CD4-positive, alpha-beta T cell (primary cell): ENCODE data around the gene RNASE13. TPM values are rescaled to one million over a fixed set of nuclear protein-coding genes. Genes with fewer than 3 reads are reported as not detected.

Experiments used
- ATAC-seq: fragments of 200-7000 bp; cut with Tn5 transposase; one replicate; pipeline ENCODE4 v1.10.0; 2022; ENCODE audit warnings: mild to moderate bottlenecking; ENCODE audit not compliant: poor library complexity
- CTCF ChIA-PET: fragments of 350-600 bp; sonication (Branson Sonifier 250); formaldehyde crosslinking; loops from one replicate; lab custom pipeline; 2021; ENCODE audit warnings: antibody characterized with exemption, inconsistent platforms; lab: Charles Lee
- POLR2A ChIA-PET: fragments of 350-600 bp; sonication (Branson Sonifier 250); formaldehyde crosslinking; loops from one replicate; lab custom pipeline; 2021; ENCODE audit warnings: antibody characterized with exemption, inconsistent platforms; lab: Charles Lee
- DNase-seq, 14 experiments: peaks; one replicate each; pipeline ENCODE4 v3.0.0-alpha.2; 2013 to 2020; ENCODE audit warnings: mixed read lengths in 2 of 14
- H3K27ac ChIP-seq, 2 donors: one replicate each; pipeline versions ENCODE4 v1.5.1 to v1.7.0; 2013; ENCODE audit warnings: low read length in 2 of 2, low read depth in 1 of 2, mild to moderate bottlenecking in 1 of 2
- H3K27me3 ChIP-seq, 2 experiments: 1 replicate in 1 of 2; 2 replicates in 1 of 2; pipeline versions ENCODE4 v1.6.1 to v1.7.0; 2013; ENCODE audit warnings: low read length in 2 of 2, control low read depth in 1 of 2, mild to moderate bottlenecking in 1 of 2, moderate library complexity in 1 of 2; ENCODE audit not compliant: insufficient read depth in 2 of 2, control insufficient read depth in 1 of 2
- H3K36me3 ChIP-seq: one replicate; pipeline ENCODE4 v1.6.1; 2013; ENCODE audit warnings: low read length, control low read depth; ENCODE audit not compliant: insufficient read depth
- H3K4me1 ChIP-seq: one replicate; pipeline ENCODE4 v1.6.1; 2013; ENCODE audit warnings: low read length, control low read depth; ENCODE audit not compliant: insufficient read depth
- H3K4me3 ChIP-seq: one replicate; pipeline ENCODE4 v1.5.1; 2013; ENCODE audit warnings: mild to moderate bottlenecking, low read length, moderate library complexity
- H3K9me3 ChIP-seq, 2 experiments: 1 replicate in 1 of 2; 2 replicates in 1 of 2; pipeline versions ENCODE4 v1.6.1 to v1.7.0; 2013; ENCODE audit warnings: low read length in 2 of 2, mild to moderate bottlenecking in 2 of 2, control low read depth in 1 of 2, moderate library complexity in 1 of 2; ENCODE audit not compliant: control insufficient read depth in 1 of 2, insufficient read depth in 1 of 2
- H3K27ac Mint-ChIP-seq: one replicate; pipeline ENCODE4 v1.8.0; 2020; ENCODE audit warnings: mixed read lengths
- H3K27me3 Mint-ChIP-seq: one replicate; pipeline ENCODE4 v1.8.0; 2021; ENCODE audit warnings: mixed read lengths
- H3K36me3 Mint-ChIP-seq: one replicate; pipeline ENCODE4 v1.8.0; 2021; ENCODE audit warnings: low read depth, mixed read lengths
- H3K4me1 Mint-ChIP-seq: one replicate; pipeline ENCODE4 v1.8.0; 2021; ENCODE audit warnings: low read depth, mixed read lengths
- H3K4me3 Mint-ChIP-seq: one replicate; pipeline ENCODE4 v1.8.0; 2020; ENCODE audit warnings: mild to moderate bottlenecking, mixed read lengths
- H3K9me3 Mint-ChIP-seq: one replicate; pipeline ENCODE4 v1.8.0; 2020; ENCODE audit warnings: mixed read lengths
- CTCF ChIP-seq: fragments of 200-600 bp; IDR thresholded peaks from one replicate; pipeline ENCODE4 v1.8.0; 2022; ENCODE audit warnings: antibody characterized with exemption, mild to moderate bottlenecking
- intact Hi-C, 2 experiments: fragments of 100-400 bp; cut with DNase I in 1 of 2; cut with micrococcal nuclease in 1 of 2; formaldehyde crosslinking; loops; one replicate each; pipeline versions ENCODE4 v1.15.1 to v1.9.0; 2023 to 2025; cut with DNase I, micrococcal nuclease
- total RNA-seq, 174 experiments: library from RNA in 2 of 174; stranded (reverse) in 2 of 174; gene quantifications; one replicate each; pipeline ENCODE4 v1.2.3 and lab custom pipeline; 2021 to 2026

The RNASE13 gene
- total RNA-seq, 2 experiments from 2014 or later: not detected

GRCh38 chr14:21060614-21061346 lies 26.2 kb upstream of the RNASE13 start:
- CTCF ChIA-PET: interaction anchor here (1.3 kb wide), 1 partner anchor 90 kb away, joined by 4 read pairs; no protein-coding TSS in a partner anchor

GRCh38 chr14:21059842-21060613 lies 25.4 kb upstream of the RNASE13 start:
- TF ChIP-seq CTCF: no peak
- Mint-ChIP-seq H3K27me3 (peaks cover 49% of the 10 kb centered on the region), H3K36me3 (no peaks in the 10 kb centered on the region), H3K27ac (no peak overlapping the region), H3K9me3 (no peaks in the 10 kb centered on the region), H3K4me1 (no peaks in the 10 kb centered on the region), H3K4me3 (no peak overlapping the region)
- no peak overlapping the region for H3K4me3 ChIP-seq
- H3K4me1 ChIP-seq: no peaks in the 10 kb centered on the region
- ChIA-PET POLR2A (no interaction called here), CTCF (interaction anchor here (0.8 kb wide), 1 partner anchor 45 kb away, joined by 3 read pairs; no protein-coding TSS in a partner anchor)
- intact Hi-C loops: no loop called here
- H3K27me3 ChIP-seq: peaks cover 9 to 13% of the 10 kb centered on the region in 2 experiments
- no peak for ATAC-seq
- no peaks in the 10 kb centered on the region for H3K36me3 ChIP-seq
- H3K9me3 ChIP-seq: no peaks in the 10 kb centered on the region
- DNase-seq: no peak
- no peak overlapping the region for H3K27ac ChIP-seq

More at GRCh38 chr14:21060614-21061346, 26.2 kb upstream of the RNASE13 start:
- H3K27me3 ChIP-seq: peaks cover 10 to 13% of the 10 kb centered on the region in 2 experiments
- no peak overlapping the region for H3K27ac Mint-ChIP-seq
- no peaks in the 10 kb centered on the region for H3K36me3 Mint-ChIP-seq
- intact Hi-C loops: no loop called here
- TF ChIP-seq CTCF: no peak
- no peaks in the 10 kb centered on the region for H3K4me1 ChIP-seq
- no peak overlapping the region for H3K4me3 ChIP-seq
- no peaks in the 10 kb centered on the region for H3K9me3 Mint-ChIP-seq
- POLR2A ChIA-PET: no interaction called here
- H3K27me3 Mint-ChIP-seq: peaks cover 57% of the 10 kb centered on the region
- DNase-seq: no peak
- H3K4me3 Mint-ChIP-seq: no peak overlapping the region
- no peaks in the 10 kb centered on the region for H3K9me3 ChIP-seq
- no peak overlapping the region for H3K27ac ChIP-seq
- no peak for ATAC-seq
- H3K4me1 Mint-ChIP-seq: no peaks in the 10 kb centered on the region
- no peaks in the 10 kb centered on the region for H3K36me3 ChIP-seq

GRCh38 chr14:21058903-21059302 lies 24.3 kb upstream of the RNASE13 start:
- Histone ChIP-seq H3K27me3 (peaks cover 7 to 9% of the 10 kb centered on the region in 2 experiments), H3K4me1 (no peaks in the 10 kb centered on the region), H3K36me3 (no peaks in the 10 kb centered on the region), H3K27ac (no peak overlapping the region), H3K4me3 (no peak overlapping the region), H3K9me3 (no peaks in the 10 kb centered on the region)
- CTCF ChIA-PET: interaction anchor here (0.5 to 0.8 kb wide), 2 partner anchors 44 to 232 kb away, joined by 3 read pairs; no protein-coding TSS in a partner anchor
- POLR2A ChIA-PET: no interaction called here
- intact Hi-C loops: no loop called here
- no peak for TF ChIP-seq CTCF
- no peaks in the 10 kb centered on the region for H3K9me3 Mint-ChIP-seq
- H3K27ac Mint-ChIP-seq: no peak overlapping the region
- H3K27me3 Mint-ChIP-seq: peaks cover 40% of the 10 kb centered on the region
- no peaks in the 10 kb centered on the region for H3K36me3 Mint-ChIP-seq
- DNase-seq (no peak), ATAC-seq (no peak)
- H3K4me3 Mint-ChIP-seq: no peak overlapping the region
- no peaks in the 10 kb centered on the region for H3K4me1 Mint-ChIP-seq
